ENCODE data around the gene CCDC15.

CCDC15 gene

DNA sequence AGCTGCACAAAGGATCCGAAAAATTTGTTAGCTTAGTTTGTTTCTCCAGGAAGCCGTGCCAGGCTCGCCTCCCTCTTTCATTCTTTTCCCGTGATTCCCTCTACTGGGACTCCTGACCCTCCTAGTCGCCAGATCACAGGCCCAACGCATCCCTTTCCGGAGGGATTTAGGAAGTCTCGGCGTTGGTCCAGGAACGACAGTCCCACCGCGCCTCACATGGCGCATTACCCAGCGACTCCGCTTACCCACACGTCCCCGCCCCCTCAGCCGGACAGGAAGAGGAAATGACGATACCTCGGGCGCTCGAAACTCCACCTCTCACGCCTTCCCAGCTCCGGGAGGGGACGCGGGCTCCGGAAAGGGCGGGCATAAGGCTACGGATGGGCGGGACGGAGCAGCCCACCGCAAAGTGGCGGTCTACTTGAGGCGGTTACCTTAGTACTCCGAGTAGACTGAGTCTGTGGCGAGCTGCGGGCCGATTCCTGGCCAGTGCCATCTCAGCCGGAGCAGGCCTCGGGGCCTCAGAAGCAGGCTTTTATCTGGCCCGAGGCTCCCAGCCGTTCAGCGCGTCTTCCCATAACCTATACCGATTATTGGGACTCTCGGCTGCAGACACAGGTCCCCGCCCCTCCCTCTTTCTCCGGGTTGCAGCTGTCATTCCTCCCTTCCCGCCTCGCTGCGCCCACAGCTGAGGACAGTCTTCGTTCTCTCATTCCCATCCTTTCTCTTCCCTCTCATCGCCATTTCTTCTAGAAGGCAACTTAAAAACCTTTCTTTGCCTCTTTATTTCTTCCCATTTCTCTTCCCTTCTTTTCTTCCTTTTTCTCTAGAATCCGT, at the start of gene CCDC15:
TSS of gene CCDC15 (plus strand) at position 450 of the 837 bp plus-strand sequence. CDS start 531 bp downstream, outside the sequence.
- peak; percentile 97 for DNase-seq

- no peak for DNase-seq
These were observed 38.2 kb upstream of the CCDC15 start for GRCh38 chr11:124915541-124916369.

DNA sequence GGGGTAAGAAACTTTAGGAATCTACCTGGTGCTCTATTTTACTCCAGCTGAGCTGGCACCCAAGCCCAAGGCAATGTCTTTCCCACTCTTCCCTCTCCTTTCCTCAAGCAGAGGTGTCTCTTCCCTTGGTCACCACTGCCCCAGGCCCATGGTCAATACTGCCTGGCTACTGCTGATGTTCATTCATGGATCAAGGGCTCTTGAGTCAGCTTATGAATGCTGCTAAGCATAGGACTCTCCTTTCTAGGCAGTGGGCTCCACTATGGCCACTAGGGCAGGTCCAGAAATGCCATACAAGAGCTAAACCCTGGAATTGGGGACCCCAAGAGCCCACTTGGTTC, 37.7 kb upstream of the CCDC15 start:
- DNase-seq: no peak

- DNase-seq: no peak
These were observed 36.8 kb upstream of the CCDC15 start for GRCh38 chr11:124917115-124917637.

DNA sequence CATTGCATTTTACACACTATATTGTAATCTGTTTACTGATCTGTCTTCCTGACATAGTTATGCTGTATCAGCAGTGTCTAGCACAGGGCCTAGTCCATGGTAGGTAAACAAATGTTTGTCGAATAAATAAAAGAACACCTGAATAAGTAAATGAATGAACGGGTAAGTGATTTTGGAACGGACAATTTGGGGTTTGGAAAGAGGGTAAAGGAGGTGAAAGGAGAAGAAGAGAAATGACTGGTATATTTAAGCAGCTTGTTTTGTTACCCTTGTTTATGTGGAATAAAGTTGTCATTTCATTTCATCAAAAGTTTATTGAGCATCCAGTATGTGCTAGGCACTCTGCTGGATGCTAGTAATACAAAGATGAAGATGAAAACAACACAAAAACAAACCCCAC, 35.1 kb upstream of the CCDC15 start, which contains the start of gene HEPN1:
TSS of gene HEPN1 (plus strand) at position 301 of the 400 bp plus-strand sequence.
- no peak for DNase-seq

- DNase-seq: no peak
These were observed 34.1 kb upstream of the CCDC15 start for GRCh38 chr11:124919898-124920297.

GRCh38 chr11:124920356-124920755, 33.6 kb upstream of the CCDC15 start:
- DNase-seq: no peak

DNA sequence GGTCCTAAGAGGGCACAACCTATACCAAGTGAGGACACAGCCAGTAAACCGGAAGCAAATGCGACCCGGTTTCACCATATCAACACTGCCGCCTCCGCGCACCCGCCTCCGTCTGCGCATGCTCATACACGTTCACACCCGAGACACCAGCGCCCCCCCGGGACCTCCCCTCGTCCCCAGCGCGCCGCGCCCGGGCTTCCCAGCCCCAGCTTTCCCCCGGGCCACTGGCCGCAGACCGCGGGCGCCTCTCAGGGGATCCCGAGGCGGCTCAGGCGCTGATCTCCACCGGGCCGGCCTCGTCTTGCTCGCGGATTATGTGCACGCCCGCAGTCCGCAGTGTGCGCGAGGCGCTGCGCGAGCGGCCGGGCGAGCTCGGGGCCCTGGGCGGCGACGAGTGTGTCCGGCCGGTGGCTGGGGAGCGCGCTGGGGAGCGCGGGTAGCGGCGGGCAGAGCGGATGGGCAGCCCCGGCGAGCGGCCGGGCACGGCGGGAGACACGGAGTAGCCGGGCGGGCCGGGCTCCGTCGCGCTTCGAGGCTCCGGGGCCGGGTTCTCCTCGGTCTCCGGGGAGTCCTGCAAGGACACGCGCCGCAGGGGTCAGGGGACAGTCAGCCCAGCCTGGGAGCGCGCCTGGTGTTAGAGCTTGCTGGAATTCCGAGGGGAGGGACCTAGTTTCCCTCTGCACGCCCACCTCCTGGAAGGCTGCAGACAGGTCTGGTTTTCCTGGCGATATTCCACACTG, 33.0 kb upstream of the CCDC15 start:
- DNase-seq: no peak

DNA sequence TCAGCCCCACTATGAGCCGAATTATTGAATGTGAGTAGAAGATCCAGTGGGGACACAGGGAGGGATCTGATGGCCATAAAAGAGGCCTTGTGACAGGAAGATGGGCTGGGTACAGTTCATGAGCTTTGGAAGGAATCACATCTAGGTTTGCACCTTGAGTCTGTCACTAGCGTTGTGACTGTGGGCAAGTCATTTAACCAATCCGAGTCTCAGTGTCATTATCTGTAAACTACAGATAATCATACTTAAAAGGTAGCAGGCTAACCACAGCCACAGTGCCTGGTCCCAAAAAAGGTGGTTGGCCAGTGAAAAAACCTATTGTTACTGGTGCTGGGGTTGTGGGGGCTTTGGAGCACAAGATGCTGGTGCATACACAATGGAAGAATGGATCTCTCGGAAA, 31.2 kb upstream of the CCDC15 start:
- DNase-seq: no peak

DNA sequence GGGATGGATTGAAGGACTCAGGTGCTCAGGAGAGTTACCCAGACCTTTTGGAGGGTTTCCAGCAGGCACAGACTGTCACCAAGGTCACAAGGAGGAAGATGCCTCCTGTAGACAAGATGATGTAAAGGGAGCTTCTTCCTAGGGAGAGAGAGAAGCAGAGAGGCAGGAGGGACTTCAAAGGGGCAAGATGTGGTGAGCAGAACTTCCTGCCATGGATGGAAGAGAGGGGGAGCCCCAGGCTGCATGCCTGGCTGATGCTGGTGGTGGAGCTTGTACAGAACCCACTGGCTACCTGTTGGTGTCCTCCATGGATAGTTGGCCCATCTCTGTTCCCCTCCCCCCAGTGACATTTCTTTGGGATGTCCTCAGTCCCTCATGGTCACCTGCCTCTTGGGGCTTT, 30.7 kb upstream of the CCDC15 start:
- DNase-seq: no peak

DNA sequence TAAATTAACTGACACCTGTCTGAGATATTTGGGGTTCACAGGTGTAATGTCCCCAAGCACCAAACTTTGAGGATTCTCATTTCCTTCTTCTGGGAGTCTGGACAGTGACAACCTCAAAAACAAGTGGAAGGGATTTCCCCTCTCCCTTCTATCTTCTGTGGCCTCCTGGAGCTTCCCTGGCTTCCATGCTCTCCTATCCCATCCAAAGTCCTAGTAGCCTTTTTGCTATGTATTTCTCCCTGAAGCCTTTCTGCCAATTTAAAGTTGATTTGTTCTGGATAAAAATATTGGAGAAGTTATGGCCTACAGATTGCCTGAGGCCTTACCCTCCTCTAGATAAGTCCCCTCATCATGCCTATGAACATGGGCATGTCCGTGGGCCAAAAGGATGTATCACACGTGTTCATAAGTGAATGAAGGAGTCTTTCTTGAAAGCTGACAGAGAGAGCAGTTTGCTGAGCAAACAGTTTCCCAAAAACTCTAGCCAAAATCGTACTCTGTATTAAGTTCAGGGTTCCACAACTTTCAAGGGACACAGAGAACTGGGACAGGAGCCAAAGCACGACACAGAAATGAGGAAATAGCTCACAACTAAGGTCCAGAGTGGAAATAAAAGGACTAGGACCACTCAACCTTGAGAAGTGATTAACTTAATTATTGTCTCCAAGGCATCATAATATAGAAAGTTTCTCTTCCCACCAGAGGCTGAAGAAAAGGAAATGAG, 24.9 kb upstream of the CCDC15 start:
- no peak for DNase-seq

- DNase-seq: no peak
These were observed 23.2 kb upstream of the CCDC15 start for GRCh38 chr11:124930799-124931198.

- DNase-seq: no peak
These were observed 19.0 kb upstream of the CCDC15 start for GRCh38 chr11:124934862-124935547.

GRCh38 chr11:124935548-124936514, 18.2 kb upstream of the CCDC15 start, which contains the start of gene HEPACAM:
Gene HEPACAM (minus strand): TSS chr11:124936047. CDS start chr11:124936006, 41 bp downstream.
- no peak for DNase-seq

GRCh38 chr11:124937336-124937935, 16.6 kb upstream of the CCDC15 start:
- no peak for DNase-seq

GRCh38 chr11:124938206-124938765, 15.7 kb upstream of the CCDC15 start:
- DNase-seq: no peak

GRCh38 chr11:124938970-124939369, 15.0 kb upstream of the CCDC15 start:
- DNase-seq: no peak

DNA sequence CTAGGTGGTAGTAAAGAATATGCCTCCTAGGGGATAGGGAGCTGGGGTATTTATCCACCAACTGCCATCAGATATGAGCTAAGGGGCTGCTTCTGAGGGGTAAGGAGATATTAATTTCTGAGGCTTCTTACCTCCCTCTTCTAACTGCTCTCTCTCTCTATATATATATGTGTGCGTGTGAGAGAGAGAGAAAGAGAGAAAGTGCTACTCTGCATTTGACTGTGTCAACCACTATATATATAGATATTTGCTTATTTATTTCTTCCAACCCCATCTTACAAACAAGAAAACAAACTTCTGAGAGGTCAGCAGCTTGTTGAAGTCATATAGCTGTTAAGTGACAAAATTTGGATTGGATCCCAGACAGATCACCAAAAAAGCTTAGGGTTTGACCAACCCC, 12.3 kb upstream of the CCDC15 start:
- DNase-seq: no peak

GRCh38 chr11:124942466-124943253, 11.3 kb upstream of the CCDC15 start:
- no peak for DNase-seq
